Tibial nerve (tissue), 4 donors: ENCODE results near the gene PSG4.
"Not testable (repeated sequence)": the region's sequence is repeated elsewhere in the genome, so short reads cannot be mapped to it uniquely, and the experiment has no call there.

Experiments
- EP300 ChIP-seq, 2 donors: sonication (generic); formaldehyde crosslinking; IDR thresholded peaks; one replicate each; pipeline ENCODE4 v1.6.1; 2017; ENCODE audit warnings: antibody characterized with exemption in 2 of 2, mild to moderate bottlenecking in 1 of 2
- POLR2A ChIP-seq, 2 donors: fragments of 450-650 bp; IDR thresholded peaks; one replicate each; pipeline ENCODE4 v1.6.1; 2017; ENCODE audit warnings: antibody characterized with exemption in 2 of 2, mild to moderate bottlenecking in 2 of 2, moderate library complexity in 2 of 2
- TF ChIP-seq, protein P1 (sequence below), 5 experiments: fragments of 200-600 bp in 3 of 5; fragments of 450-650 bp in 2 of 5; sonication (generic) in 3 of 5; IDR thresholded peaks; one replicate each; pipeline ENCODE4 v1.5.1; 2016 to 2019; ENCODE audit warnings: antibody characterized with exemption in 5 of 5, mild to moderate bottlenecking in 3 of 5, moderate library complexity in 2 of 5

DNA sequence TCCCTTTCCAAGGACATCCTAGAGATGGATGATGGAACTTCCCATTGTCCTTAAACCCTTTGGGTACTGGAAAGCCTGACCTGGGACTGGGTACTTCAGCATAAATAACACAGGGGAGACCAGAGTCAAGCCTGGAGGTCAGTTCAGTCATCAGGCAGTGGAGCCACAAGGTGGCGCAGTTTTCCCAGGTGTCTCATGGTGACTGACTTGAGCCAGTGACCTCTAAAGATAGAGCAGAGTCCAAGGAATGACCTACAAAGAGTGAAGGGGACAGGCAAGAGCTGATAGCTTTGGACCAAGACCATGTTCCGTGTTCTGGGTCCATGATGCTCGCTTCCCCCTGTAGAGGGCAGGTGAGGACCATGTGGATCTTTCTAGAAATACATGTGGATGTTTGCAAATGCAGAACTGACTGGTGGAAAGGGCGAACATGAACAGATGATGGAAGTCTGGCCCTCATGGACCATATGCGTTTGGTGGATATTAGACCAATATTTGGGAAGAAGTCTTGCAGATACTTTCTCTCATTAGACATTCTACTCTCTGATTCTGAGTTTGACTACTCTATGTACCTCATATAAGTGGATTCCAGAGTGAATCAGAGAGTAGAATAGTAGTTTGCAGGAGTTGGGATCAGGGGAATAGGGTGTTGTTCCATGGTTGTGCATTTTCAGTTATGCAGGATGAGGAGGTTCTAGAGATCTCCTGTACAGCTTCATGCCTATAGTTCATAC lies 6.6 kb downstream of the PSG4 start:
- TF ChIP-seq, protein P1, sequence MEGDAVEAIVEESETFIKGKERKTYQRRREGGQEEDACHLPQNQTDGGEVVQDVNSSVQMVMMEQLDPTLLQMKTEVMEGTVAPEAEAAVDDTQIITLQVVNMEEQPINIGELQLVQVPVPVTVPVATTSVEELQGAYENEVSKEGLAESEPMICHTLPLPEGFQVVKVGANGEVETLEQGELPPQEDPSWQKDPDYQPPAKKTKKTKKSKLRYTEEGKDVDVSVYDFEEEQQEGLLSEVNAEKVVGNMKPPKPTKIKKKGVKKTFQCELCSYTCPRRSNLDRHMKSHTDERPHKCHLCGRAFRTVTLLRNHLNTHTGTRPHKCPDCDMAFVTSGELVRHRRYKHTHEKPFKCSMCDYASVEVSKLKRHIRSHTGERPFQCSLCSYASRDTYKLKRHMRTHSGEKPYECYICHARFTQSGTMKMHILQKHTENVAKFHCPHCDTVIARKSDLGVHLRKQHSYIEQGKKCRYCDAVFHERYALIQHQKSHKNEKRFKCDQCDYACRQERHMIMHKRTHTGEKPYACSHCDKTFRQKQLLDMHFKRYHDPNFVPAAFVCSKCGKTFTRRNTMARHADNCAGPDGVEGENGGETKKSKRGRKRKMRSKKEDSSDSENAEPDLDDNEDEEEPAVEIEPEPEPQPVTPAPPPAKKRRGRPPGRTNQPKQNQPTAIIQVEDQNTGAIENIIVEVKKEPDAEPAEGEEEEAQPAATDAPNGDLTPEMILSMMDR (IDR thresholded peaks at IDR 0.05), result not testable (repeated sequence)
- TF ChIP-seq EP300, POLR2A (IDR thresholded peaks at IDR 0.05): not testable (repeated sequence)
